ENCODE data around the gene PIF1.

The PIF1 gene, protein sequence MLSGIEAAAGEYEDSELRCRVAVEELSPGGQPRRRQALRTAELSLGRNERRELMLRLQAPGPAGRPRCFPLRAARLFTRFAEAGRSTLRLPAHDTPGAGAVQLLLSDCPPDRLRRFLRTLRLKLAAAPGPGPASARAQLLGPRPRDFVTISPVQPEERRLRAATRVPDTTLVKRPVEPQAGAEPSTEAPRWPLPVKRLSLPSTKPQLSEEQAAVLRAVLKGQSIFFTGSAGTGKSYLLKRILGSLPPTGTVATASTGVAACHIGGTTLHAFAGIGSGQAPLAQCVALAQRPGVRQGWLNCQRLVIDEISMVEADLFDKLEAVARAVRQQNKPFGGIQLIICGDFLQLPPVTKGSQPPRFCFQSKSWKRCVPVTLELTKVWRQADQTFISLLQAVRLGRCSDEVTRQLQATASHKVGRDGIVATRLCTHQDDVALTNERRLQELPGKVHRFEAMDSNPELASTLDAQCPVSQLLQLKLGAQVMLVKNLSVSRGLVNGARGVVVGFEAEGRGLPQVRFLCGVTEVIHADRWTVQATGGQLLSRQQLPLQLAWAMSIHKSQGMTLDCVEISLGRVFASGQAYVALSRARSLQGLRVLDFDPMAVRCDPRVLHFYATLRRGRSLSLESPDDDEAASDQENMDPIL

DNA sequence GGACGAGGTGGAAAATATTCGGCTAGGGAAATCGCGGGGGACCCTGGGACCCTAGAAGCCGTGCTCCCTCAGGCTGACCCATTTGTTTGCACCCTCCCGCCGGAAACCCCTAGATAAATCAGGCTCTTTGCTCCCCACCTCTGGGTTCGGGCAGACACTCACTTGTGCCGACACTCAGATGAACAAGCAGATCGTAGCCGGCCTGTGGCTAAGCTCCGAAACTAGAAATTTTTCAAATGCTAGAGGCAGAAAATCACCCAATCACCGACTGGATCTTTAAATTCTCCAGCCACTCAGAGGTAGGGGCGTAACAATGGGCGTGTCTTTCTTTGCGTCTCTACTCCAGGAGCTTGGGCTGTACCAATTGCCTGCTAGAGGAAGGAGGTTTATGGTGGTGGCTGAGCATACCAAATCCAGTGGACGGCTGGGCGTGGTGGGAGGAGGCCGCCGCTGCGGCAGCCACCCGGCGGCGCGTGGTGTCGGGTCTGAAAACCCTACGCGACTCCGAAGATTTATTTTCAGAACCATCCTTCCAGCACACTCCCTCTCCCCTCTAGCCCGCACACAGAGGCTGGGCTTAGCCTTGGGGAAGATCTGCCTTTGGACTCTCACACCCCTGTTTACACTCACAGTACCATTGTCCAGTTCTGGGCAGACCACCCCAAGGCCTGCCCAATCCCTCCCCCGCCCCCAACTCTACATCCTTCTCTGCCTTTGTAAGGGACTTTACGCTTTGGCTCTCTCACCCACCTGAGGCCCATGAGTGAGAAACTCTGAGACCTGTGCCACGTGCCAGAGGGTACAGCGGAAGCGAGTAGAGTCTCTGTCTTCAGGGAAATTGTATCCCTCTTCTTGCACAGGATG, at the start of gene PIF1:
Gene PIF1, minus strand, starts transcription at position 217 of the 864 bp plus-strand sequence. CDS start 1,312 bp downstream, outside the sequence.
- peak; percentile 99 for DNase-seq

GRCh38 chr15:64870353-64870752, 44.9 kb upstream of the PIF1 start:
- DNase-seq, result no peak

DNA sequence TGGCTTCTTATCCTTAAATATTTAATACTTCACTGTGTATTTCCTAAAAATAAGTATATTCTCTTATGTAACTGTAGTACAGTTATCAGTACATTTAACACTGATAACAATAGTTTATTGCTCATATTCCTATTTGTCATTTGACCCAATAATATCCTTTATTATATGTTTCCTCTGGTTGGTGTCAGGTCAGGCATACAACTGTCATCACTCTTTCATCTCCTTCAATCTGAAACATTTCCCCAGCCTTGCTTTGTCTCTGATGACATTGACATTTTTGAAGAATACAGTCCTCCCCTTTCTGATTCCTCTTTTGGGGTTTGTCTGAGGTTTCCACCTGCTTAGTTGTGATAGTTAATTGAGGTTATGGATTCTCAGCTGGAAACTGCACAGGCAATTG, 44.1 kb upstream of the PIF1 start:
- no peak for DNase-seq

DNA sequence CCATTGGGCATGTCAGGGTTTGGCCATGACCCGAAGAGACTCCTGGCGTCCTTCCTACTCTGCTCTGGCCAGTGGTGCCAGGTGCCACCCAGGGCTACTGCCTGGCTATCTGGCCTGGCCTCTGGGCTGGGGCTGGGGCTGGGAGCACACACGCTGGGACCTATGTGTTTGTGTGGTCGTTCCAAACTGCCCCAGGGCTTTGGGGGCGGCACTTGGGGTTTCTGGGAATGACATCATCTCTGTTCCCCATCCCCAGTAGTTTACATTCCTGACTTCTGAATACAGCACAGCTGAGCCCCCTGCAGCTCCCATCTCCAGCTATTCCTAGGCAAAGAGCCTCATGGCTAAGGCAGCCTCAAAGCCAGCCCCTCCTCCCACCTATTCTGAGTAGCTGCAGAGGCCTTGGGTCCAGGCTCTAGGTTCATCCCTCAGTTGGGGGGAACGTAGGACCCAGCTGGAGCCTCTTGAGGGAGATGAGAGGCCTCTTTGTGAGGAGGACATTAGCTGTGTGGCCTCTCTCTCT, 40.6 kb upstream of the PIF1 start:
- peak; percentile 71 for DNase-seq

- DNase-seq, result no peak
Observed at GRCh38 chr15:64865126-64865997, 39.9 kb upstream of the PIF1 start.

DNA sequence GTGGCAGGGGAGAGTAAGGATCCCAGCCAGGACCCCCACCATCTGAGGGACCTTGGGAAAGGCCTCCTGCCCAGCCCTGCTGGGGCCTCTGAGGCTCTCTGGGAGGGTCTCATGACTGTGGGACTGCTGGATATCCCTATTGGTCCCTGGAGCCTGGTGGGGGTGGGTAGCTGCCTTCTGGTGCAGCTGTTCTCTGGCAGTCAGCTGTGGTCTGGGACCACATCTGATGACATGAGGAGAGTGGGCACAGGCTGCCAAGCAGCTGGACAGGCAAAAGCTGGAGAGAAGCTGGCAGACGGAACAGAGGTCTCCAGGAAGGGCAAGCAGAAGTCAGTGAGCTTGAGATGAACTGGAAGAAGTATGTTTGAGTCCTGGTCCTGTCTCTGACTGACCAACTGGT, 38.6 kb upstream of the PIF1 start:
- DNase-seq, result no peak

DNA sequence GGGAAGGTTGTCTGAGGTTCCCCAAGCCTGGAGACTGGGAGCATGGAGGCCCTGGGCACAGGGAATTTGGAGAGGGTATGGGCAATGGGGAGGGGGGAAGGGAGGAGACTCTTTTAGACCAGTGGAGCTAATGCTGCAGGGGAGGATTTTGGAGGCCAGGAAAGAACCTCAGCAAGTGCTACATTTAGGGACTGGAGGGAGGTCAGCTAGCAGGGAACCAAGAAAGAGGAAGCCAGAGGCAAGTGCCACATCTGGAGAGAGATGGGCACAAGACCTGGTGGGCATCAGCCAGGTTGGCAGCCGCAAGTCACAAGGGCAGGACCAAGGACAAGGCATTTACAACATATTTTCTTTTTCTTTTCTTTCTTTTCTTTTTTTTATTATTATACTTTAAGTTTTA, 37.0 kb upstream of the PIF1 start:
- no peak for DNase-seq

DNA sequence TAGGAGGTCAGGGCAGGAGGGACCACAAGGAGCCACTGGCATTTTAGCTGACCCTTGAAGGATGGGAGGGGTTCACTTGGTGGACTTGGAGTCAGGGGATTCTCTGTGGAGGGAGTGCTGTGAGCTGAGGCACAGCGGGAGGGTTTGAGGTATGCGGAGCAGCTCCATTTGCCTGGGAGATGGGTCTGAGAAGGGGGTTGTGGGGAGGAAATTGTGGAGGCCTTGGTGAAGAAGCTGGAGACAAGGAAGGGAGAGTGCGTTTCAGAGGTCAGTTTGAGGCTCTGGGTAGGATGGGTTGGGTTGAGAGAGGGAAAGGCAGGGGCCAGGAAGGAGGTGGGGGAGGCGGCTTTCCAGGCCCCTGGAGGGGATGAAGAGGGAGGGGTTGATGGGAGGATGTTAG, 36.5 kb upstream of the PIF1 start:
- no peak for DNase-seq

DNA sequence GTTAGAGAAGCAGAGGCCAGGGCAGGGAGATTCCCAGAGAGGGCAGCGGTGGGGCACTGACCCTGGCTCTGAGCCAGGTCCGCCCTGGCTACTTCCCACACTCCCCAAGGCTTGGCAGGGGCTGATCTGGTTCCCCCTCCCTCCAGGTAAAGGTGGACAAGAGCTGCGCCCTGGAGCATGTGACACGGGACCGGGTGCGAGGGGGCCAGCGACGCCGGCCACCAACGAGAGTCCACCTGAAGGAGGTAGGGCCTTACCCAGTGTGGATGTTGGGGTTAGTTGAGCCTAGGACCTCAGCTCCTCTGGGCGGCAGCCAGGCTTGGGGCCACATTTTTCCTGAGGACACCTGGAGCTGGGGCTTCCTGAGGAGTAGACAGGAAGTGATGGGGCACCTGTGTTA, 35.9 kb upstream of the PIF1 start:
- DNase-seq, result no peak

- DNase-seq, result no peak
Observed at GRCh38 chr15:64859226-64859625, 33.8 kb upstream of the PIF1 start.

GRCh38 chr15:64858021-64858575, 32.7 kb upstream of the PIF1 start:
- no peak for DNase-seq

- no peak for DNase-seq
Observed at GRCh38 chr15:64857421-64857820, 32.0 kb upstream of the PIF1 start.

DNA sequence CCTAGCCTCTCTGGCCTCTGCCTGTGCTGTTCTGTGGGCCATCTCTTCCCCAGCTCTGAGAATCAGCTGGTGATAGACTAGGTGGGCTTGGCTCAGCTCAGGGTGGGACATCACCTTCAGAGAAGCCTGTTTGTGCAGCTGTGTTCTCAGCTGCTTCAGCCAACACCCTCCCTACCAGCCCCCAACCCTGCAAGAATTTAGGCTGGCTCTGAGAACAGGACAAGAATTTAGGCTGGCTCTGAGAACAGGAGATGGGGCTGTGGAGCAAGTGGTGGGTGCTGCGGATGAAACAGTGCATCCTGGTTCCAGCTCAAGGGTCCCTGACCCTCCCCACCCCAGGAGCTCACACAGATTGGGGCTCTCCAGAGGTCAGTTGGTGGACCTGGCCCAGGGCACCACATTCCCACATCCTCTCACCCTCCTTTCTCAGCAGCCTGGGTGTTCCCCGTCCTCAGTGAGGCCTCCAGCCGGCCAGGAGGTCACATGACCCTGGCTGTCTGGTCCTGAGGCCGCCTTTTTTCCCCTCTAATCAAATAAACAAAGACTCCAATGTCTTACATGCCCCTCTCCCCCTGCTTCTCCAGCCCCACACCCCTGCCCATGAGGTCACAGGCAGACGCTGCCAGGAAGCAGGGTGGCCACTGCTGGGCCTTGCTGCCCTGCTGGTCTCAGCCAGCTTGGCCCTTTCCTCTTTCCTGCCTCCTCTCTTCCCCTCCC, 31.1 kb upstream of the PIF1 start:
- DNase-seq, result peak; percentile 96

- no peak for DNase-seq
Observed at GRCh38 chr15:64855205-64855975, 29.9 kb upstream of the PIF1 start.

DNA sequence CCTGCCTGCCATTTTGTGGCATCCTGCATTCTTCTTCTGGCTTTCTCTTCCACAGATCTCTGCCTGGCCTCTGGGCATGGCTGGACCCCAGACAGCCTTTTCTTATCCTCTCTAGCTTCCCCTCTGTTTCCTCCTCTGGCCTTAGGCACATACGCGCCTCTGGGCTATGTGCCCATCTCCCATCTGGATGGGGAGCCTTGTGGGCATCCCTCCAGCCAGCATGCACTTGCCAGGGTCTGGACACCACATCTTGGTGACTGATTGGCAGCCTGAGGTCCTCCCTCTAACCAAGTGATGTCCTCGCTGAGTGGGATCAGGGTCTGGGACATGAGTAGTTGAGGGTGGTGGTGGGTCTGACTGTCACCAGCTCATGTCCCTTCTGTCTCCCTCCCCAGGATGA, 29.1 kb upstream of the PIF1 start:
- DNase-seq, result no peak

- DNase-seq, result no peak
Observed at GRCh38 chr15:64854041-64854440, 28.6 kb upstream of the PIF1 start.

DNA sequence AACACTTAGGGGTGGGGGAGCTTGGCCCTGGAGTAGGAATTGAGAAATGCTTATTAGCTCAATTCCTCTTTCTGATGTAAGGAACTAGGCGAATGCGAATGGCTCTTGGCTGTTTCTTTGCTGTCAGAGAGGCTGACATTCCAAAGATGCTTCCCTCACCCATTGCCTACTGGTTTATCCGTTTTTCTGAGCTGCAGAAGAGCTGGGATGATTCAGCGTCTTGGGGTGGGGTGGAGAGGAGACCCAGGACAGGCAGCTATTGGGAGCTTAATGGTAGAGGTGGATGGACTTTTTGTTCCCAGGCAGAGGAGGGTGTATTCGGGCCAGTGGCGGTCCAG, 26.0 kb upstream of the PIF1 start:
- DNase-seq, result peak; percentile 92

DNA sequence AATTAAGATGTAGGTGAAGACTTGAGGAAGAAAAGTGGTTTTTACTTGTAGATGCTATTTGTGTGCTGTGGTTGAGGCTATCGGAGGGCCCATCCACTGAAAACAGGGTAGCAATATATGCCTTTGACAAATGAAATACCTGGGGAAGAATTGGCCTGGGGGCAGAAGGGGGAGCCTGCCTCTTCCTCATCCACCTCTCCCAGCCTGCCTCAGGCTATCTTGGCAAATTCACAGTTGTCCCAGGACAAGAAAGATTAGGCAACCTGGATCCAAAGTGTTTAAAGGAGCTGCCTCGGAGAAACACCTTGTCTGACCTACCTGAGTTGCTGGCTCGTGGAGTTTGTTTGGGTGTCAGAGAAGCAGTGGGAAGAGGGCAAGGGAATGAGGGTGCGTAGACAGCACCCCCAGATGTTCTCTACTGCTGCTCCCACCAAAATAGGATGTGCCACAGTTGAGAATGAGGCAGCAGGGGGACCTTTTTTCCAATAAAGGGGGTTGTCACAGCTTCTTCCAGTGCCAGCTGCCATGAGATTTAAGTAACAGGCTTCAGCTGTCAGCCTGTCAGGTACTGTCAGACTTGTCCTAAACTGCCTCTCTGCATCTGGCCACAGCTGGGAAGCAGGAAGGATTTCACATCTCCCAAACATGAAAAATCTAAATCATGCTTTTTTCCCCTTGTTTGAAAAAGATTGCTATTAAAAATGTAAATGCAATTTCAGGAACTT, 25.5 kb upstream of the PIF1 start:
- DNase-seq, result no peak

DNA sequence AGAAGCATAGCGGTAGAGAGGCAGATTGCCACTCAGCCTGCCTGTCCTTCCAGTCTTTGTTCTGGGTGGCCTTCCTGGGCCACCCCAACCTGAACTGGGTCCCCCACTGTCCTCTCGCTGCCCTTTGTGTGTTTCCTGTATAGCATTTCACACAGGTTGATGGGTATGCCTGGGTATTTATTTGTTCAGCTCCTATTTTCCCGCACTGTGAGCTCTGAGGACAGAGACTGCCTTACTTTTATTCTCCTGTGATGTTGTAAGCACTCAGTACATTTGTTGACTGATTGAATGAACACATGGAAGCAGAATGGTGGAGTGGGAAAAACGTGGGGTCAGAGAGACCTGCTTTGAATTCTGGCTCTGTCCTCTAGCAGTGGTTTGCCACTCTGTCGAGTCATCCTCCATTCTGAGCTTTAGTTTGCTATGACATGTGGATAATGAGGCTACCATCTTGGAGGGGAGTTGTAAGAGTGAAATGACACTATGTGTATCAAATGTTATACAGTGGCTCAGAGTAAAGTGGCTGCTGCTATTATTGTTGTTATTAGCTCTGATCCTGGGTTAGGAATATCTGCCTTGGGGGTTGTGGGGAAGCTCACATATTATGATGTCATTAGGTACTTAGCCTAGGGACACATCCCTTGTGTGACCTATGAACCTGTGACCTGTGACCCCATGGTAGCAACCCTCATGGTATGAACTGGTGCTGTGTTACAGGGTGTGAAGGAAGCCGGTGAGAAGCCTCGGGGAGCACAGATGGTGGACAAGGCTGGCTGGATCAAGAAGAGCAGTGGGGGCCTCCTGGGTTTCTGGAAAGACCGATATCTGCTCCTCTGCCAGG, 22.6 kb upstream of the PIF1 start:
- DNase-seq, result no peak

Measured in islet precursor cell (in vitro differentiated cells).